HG03039 (cell line): Measurements from ENCODE around the gene UST.
"Not testable (repeated sequence)": the region's sequence is repeated elsewhere in the genome, so short reads cannot be mapped to it uniquely, and the experiment has no call there.

Source experiments
- ATAC-seq: cut with Tn5 transposase; IDR thresholded peaks from one replicate; pipeline ENCODE4 v1.9.1; 2021; ENCODE audit warnings: mild to moderate bottlenecking, moderate library complexity; ENCODE audit not compliant: unreplicated experiment

UST gene

DNA sequence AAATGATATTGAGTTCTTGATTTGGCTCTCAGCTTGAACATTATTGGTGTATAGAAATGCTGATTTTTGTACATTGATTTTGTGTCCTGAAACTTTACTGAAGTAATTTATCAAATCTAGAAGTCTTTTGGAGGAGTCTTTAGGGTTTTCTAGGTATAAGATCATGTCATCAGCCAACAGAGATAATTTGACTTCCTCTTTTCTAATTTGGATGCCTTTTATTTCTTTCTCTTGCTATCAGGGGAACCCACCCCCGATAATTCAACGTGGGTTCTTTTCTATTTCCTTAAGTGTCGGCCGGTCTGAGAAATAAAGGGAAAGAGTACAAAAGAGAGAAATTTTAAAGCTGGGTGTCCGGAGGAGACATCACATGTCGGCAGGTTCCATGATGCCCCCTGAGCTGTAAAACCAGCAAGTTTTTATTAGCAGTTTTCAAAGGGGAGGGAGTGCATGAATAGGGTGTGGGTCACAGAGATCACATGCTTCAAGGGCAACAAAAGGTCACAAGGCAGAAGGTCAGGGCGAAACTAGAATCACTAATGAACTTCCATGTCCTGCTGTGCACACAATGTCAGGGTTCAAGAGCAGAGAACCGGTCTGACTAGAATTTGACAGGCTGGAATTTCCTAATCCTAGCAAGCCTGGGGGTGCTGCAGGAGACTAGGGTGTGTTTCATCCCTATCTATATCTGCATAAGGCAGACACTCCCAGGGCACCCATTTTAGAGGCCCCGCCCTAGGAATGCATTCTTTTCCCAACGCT is 17.6 kb downstream of the UST start:
- not testable (repeated sequence) for ATAC-seq

- ATAC-seq = no peak
Observed at GRCh38 chr6:148765898-148766808, 19.3 kb downstream of the UST start.

DNA sequence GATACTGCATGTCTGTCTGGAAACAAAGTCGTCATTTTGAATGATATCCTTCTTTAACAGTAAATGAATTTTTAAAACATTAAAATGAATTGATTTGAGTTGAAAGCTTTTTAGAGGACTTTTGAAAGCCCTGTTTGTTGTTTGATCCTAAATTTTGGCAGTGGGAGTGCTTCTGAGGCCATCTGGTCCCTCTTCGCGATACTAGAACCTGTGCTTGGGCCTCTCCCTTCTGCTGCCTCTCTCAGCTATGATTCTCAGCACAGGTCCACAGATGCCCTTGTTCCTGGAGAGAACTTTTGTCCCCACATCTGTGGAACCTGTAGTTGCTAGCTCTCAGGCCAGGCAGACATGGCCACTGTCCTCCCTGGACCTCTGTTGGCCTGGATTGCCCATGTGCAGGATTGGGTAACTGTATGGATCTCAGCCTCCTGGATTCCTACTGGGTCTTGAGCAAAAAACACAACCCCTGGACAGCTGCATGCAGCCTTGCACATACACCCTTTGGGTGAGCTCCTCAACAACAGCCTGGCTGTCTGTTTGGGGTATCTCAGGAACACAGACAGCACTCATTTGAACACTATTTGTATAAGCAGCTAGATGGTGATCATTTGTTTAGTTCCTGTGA is 21.9 kb downstream of the UST start:
- ATAC-seq = no peak

GRCh38 chr6:148769304-148769968 is 22.6 kb downstream of the UST start:
- ATAC-seq = no peak

- ATAC-seq = no peak
Observed at GRCh38 chr6:148770408-148771211, 23.8 kb downstream of the UST start.

- no peak for ATAC-seq
Observed at GRCh38 chr6:148771212-148771601, 24.4 kb downstream of the UST start.

DNA sequence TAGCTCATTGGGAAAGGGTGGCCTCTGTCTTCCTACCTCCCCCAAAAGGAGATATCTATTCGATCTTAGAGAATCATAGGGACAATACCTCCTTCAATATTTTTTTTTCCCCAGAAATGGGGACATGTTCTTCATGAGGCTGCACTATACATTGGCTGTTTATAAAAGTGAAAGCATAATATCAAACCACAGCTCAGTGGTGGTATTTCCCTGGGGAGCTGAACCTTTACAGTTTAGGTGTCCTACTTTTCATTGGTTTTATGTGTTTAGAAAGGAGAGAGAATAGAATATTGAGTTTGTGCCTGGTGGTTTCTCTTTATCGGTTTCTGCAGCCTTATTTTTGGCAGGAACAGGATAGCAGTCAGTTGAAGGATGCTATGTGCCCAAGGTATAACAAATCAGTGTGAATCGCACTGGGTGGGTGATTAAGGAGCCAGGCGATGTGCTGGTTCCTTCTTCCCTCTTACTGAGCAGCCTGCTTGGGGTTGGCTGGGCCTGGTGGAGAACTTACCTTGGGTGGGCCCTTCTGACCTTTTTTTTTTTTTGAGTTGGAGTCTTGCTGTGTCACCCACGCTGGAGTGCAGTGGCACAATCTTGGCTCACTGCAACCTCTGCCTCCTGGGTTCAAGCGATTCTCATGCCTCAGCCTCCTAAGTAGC is 25.2 kb downstream of the UST start:
- no peak for ATAC-seq

GRCh38 chr6:148775161-148775560 is 28.3 kb downstream of the UST start:
- ATAC-seq = no peak

GRCh38 chr6:148776321-148777308 is 29.8 kb downstream of the UST start:
- ATAC-seq = no peak

GRCh38 chr6:148779142-148779562 is 32.3 kb downstream of the UST start:
- ATAC-seq = no peak

- ATAC-seq = not testable (repeated sequence)
Observed at GRCh38 chr6:148780423-148780822, 33.6 kb downstream of the UST start.

DNA sequence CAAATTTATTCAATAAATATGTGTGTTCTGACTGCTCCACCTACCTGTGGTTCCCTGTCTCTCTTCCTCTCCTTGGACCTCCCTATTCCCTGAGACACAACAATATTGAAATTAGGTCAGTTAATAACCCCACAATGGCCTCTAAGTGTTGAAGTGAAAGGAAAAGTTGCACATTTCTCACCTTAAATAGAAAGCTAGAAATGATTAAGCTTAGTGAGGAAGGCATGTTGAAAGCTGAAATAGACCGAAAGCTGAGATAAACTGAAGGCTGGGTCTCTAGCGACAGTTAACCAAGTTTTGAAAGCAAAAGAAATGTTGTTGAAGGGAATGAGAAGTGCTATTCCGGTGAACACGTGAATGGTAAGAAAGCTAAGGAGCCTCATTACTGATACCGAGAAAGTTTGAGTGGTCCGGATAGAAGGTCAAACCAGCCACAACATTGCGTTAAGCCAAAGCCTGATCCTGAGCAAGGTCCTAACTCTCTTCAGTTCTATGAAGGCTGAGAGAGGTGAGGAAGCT is 34.1 kb downstream of the UST start:
- ATAC-seq = peak; percentile 90

DNA sequence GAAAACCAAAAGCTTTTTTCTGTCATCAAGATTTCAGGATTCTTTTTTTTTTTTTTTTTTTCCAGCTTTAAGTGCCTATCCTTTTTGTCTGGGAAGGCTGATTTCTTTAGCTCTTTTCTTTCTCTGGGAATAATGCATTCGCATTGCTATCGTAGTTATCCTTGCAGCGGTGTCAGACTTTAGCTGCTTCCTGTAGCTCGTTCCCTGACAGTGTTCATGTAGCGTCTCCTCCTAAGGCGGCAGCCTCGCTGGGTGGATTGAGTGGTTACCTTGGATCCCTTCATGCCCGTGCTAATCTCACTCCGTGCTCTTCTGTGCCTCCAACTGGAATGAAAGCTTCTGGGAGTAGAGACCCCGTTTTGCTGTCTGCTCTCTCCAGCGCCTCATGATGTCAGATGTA is 43.1 kb downstream of the UST start:
- no peak for ATAC-seq

DNA sequence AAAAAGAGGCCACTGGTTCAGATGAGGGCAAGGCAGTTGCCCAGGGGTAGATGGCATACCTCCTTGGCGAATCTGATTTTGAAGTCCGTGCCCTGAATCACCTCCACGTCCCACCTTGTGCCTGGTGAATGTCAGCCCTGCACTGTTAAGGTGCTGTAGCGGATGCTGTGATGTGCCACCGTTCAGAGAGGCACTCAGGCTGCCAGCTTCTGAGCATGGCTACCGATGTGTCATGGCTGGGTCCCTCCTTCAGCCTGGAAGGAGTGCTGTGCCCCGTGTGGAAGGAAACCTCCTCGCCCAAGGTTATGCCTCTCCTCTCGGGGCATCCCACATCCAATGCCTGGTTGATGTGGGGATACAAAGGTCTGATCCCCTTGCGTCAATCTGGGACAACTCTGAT is 43.6 kb downstream of the UST start:
- no peak for ATAC-seq

DNA sequence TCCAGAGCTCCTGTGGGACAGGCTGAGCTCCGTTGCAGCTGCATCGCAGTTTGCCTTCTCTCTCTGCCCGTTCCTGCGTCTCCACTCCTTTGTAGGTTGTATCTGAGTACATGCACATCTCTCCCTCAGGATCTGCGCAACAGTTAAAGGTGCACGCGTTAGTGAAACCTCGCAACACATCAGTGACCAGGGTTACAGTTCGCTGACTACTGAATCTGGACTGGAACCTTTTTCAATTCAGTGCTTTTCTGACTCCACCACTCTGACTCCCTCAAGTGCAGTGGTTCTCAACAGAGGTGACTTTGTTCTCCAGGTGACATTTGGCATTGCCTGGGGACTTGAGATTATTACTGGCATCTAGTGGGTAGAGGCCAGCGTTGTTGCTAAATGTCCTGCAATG is 44.0 kb downstream of the UST start:
- ATAC-seq = no peak

DNA sequence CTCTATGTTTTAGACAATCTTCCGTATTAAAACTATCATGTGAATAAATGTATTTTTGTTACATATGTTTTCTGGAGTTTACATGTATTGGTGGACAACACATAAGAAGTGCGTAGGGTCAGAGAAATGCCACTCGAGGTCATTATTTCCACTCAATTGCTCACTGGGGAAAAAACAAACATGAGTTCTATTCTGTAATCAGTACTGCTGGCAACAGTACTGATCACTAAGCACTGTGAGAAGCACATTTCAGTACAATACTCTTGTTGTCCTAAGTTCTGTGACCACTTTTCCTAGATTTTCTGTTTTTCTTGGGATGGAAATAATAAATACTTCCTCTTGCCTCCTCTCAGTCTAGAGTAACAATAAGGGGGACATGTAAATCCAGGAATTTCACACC is 44.5 kb downstream of the UST start:
- ATAC-seq = no peak

DNA sequence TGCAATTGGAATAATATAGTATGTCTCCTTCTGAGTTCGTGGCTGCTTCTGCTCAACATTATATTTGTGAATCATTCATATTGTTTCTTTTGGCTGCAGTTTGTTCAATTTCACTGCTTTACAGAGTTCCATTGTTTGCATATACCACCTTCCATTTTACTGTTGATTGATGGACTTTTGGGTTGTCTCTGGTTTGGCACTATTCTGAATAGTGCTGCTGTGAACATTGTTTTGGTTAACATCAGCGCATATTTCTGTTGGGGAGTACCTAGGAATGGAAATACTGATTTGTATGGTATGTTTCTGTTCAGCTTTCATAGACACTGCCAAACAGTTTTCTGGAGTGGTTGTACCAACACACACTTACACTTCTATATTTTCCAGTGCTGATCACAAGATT is 46.9 kb downstream of the UST start:
- ATAC-seq = no peak

DNA sequence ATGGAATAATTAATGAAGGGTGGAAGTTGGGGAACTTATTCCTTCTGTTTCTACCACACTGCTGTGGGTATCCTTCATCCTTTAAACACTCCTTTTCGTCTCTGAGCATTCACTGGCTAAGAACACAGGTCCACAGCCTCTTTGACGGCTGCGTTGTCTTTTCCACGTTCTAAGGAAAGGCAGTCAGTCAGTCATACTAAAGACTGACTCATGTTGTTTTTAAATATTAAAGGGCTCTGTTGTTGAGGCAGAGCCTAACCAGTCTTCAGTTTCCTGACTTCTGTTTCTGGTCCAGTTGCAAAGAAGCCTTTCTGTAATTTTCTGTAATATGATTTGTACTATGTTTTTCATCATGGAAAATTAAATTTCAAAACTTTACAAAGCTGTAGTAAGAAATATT is 48.0 kb downstream of the UST start:
- ATAC-seq = no peak
